HG03520 (cell line): ENCODE results near the gene NLK.
"Not testable (repeated sequence)": the region's sequence is repeated elsewhere in the genome, so short reads cannot be mapped to it uniquely, and the experiment has no call there.

Source experiments
- ATAC-seq: cut with Tn5 transposase; IDR thresholded peaks from one replicate; pipeline ENCODE4 v1.9.1; 2021; ENCODE audit warnings: mild to moderate bottlenecking, moderate library complexity; ENCODE audit not compliant: unreplicated experiment

The NLK gene

GRCh38 chr17:28071891-28072606 lies 29.6 kb downstream of the NLK start:
- no peak for ATAC-seq

- ATAC-seq = no peak
Observed at GRCh38 chr17:28072936-28073533, 30.6 kb downstream of the NLK start.

GRCh38 chr17:28074010-28074409 lies 31.5 kb downstream of the NLK start:
- ATAC-seq = no peak

GRCh38 chr17:28076144-28076543 lies 33.7 kb downstream of the NLK start:
- ATAC-seq = no peak

- not testable (repeated sequence) for ATAC-seq
Observed at GRCh38 chr17:28077140-28077539, 34.7 kb downstream of the NLK start.

- ATAC-seq = no peak
Observed at GRCh38 chr17:28078341-28079229, 36.1 kb downstream of the NLK start.

GRCh38 chr17:28081467-28081866 lies 39.0 kb downstream of the NLK start:
- ATAC-seq = no peak

- no peak for ATAC-seq
Observed at GRCh38 chr17:28085766-28086165, 43.3 kb downstream of the NLK start.

GRCh38 chr17:28086519-28086918 lies 44.0 kb downstream of the NLK start:
- ATAC-seq = no peak

GRCh38 chr17:28087743-28088142 lies 45.3 kb downstream of the NLK start:
- ATAC-seq = no peak

GRCh38 chr17:28090551-28090950 lies 48.1 kb downstream of the NLK start:
- ATAC-seq = no peak

- ATAC-seq = no peak
Observed at GRCh38 chr17:28092088-28092487, 49.6 kb downstream of the NLK start.

GRCh38 chr17:28093999-28094716 lies 51.7 kb downstream of the NLK start:
- no peak for ATAC-seq

- no peak for ATAC-seq
Observed at GRCh38 chr17:28096756-28097155, 54.3 kb downstream of the NLK start.

- no peak for ATAC-seq
Observed at GRCh38 chr17:28097254-28097653, 54.8 kb downstream of the NLK start.

GRCh38 chr17:28097901-28098300 lies 55.4 kb downstream of the NLK start:
- no peak for ATAC-seq

- not testable (repeated sequence) for ATAC-seq
Observed at GRCh38 chr17:28098591-28098990, 56.1 kb downstream of the NLK start.

- no peak for ATAC-seq
Observed at GRCh38 chr17:28100251-28100650, 57.8 kb downstream of the NLK start.

GRCh38 chr17:28100936-28101335 lies 58.5 kb downstream of the NLK start:
- ATAC-seq = no peak

GRCh38 chr17:28101919-28102318 lies 59.4 kb downstream of the NLK start:
- no peak for ATAC-seq

- ATAC-seq = no peak
Observed at GRCh38 chr17:28105501-28105900, 63.0 kb downstream of the NLK start.
